HG03060 (cell line): ENCODE measurements around the gene SPHK1.

Source experiments
- ATAC-seq: cut with Tn5 transposase; IDR thresholded peaks from one replicate; pipeline ENCODE4 v1.9.1; 2021; ENCODE audit warnings: low read depth, moderate number of reproducible peaks; ENCODE audit not compliant: unreplicated experiment

SPHK1 gene

DNA sequence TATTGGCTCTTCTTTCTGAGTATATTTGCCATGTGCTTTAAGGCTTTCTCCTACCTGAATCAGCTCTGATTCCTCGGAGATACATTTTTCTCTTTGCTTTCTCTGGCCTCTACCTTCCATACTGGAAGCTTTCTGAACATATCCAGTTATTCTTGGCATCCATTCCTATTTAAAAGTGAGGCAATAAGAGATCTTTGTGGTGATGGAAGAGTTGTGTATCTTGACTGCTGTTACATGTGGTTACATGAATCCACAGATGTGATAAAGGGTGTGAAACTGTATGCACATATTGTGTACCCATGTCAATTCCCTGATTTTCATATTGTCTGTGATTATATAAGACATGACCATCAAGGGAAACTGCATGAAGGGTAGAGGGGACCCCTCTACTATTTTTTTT lies 44.1 kb downstream of the SPHK1 start:
- no peak for ATAC-seq

DNA sequence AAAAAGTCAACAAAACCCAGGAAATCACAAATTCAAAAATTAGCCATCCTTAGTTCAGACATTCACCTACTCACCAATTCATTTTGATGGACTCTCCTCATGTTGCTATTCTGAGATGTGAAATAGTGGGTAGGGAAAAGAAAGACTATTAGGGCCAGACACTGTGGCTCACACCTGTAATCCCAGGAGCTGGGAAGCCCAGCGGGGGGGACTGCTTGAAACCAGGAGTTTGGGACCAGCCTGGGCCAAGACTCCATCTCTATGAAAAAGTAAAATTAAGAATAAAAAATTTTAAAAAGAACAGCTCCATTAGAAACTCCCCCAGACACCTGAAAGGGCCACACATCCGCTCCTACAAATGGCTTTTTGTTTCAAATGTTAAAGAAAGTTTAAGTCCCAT lies 47.1 kb downstream of the SPHK1 start:
- no peak for ATAC-seq

DNA sequence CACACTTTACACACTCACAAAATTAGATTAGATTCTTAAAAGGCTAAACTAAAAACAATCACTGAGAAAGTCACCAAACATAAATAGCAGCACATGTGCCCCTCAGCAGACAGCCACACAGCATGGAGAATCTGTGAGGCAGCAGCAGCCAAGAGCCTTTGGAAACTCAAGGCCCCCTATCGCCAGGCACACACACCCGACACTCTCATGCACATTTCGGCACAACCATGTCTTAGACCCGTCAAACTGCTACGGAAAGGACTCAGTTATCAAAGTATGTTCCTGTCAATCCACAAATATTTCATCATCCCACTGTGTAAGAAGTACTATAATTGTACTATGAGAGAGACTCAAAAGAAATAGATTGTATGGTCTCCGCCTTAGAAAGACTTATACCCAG lies 47.6 kb downstream of the SPHK1 start:
- ATAC-seq = no peak

DNA sequence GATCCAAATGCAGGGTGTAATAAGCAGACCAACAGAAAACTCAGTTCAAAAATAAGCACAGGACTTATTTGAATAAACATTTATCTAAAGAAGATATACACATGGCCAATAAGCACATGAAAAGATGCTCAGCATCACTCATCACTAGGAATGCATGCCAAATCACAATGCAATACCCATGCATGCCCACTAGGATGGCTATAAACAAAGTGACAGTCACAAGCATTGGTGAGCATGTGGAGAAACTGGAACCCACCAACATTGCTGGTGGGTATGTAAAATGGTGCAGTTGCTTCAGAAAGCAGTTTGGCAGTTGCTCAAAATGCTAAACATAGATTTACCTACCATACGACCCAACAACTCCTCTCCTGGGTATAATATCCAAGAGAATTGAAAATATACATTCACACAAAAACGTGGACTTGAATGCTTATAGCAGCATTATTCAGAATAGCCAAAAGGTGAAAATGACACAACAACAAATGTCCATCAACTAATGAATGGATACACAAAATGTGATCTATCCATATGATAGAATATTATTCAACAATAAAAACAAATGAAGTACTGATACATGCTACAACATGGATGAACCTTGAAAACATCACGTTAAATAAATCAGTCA lies 48.4 kb downstream of the SPHK1 start:
- ATAC-seq = no peak

DNA sequence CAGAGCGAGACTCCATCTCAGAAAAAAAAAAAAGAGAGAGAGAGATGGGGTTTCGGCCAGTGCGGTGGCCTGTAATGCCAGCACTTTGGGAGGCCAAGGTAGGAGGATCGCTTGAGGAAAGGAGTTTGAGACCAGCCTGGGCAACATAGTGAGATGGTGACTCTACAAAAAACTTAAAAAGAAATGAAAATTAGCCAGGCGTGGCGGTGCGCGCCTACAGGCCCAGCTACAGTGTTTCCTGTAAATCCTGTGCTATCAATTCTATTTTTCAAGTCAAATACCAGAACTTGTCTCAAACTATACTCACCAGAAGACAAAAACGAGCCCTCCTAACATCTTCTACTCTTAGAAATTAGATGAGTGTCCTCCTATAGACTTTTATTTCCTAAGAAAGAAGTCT lies 49.3 kb downstream of the SPHK1 start:
- no peak for ATAC-seq

DNA sequence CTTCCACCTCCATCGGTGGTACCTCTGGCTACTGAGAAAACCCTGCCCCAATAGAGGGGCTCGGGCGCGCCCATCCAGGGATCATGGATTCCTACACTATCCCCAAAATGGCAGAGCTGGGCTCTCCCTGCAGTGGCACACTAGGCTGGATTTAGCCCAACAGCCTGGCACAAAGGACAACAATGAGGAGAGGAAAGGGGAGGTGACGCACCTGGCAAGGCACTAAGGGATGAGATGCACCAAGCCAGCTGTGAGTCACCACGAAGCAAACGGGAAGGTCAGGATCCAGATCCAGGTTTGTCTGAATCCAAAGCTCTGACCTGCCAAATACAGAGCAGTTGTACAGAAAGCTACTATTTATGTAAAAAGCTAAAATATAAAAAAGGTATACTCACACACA lies 50.5 kb downstream of the SPHK1 start:
- ATAC-seq = no peak

DNA sequence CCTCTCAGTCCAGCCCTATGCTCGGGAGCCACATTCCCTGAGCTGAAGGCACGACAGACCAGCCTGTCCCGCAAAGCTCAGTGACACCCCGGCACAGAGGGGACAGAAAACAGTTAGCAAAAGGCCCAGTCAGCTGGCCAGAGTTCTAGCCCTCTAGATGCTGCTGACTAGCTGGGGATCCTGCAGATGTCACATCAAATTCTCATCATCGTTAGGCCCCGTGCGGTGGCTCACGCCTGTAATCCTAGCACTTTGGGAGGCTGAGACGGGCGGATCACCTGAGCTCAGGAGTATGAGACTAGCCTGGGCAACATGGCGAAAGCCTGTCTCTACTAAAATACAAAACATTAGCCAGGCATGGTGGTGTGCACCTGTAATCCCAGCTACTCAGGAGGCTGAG lies 51.3 kb downstream of the SPHK1 start:
- no peak for ATAC-seq
